Dermis lymphatic vessel endothelial cell (primary cell): ENCODE data around the gene CAPN13. TPM values are rescaled to one million over a fixed set of nuclear protein-coding genes. Genes with fewer than 3 reads are reported as not detected.

Experiments used
- total RNA-seq: library from RNA; depleted of rRNA; stranded (reverse); fragments of >200 nt; gene quantifications from 2 replicates; pipeline ENCODE4 v1.2.1, GENCODE V29; 2014

CAPN13 gene
- not detected in 2 replicates for total RNA-seq

GRCh38 chr2:30807249-30807648, at the start of gene CAPN13:
Gene CAPN13, minus strand, starts transcription at chr2:30807446. Its CDS starts 20,121 bp downstream, at chr2:30787325.

